Putamen (tissue), 1 donor: ENCODE measurements around the gene SLC12A8.

Experiments
- DNase-seq: peaks from one replicate; pipeline ENCODE4 v3.0.0-alpha.2; 2016; ENCODE audit warnings: low spot score

SLC12A8 gene, protein sequence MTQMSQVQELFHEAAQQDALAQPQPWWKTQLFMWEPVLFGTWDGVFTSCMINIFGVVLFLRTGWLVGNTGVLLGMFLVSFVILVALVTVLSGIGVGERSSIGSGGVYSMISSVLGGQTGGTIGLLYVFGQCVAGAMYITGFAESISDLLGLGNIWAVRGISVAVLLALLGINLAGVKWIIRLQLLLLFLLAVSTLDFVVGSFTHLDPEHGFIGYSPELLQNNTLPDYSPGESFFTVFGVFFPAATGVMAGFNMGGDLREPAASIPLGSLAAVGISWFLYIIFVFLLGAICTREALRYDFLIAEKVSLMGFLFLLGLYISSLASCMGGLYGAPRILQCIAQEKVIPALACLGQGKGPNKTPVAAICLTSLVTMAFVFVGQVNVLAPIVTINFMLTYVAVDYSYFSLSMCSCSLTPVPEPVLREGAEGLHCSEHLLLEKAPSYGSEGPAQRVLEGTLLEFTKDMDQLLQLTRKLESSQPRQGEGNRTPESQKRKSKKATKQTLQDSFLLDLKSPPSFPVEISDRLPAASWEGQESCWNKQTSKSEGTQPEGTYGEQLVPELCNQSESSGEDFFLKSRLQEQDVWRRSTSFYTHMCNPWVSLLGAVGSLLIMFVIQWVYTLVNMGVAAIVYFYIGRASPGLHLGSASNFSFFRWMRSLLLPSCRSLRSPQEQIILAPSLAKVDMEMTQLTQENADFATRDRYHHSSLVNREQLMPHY

DNA sequence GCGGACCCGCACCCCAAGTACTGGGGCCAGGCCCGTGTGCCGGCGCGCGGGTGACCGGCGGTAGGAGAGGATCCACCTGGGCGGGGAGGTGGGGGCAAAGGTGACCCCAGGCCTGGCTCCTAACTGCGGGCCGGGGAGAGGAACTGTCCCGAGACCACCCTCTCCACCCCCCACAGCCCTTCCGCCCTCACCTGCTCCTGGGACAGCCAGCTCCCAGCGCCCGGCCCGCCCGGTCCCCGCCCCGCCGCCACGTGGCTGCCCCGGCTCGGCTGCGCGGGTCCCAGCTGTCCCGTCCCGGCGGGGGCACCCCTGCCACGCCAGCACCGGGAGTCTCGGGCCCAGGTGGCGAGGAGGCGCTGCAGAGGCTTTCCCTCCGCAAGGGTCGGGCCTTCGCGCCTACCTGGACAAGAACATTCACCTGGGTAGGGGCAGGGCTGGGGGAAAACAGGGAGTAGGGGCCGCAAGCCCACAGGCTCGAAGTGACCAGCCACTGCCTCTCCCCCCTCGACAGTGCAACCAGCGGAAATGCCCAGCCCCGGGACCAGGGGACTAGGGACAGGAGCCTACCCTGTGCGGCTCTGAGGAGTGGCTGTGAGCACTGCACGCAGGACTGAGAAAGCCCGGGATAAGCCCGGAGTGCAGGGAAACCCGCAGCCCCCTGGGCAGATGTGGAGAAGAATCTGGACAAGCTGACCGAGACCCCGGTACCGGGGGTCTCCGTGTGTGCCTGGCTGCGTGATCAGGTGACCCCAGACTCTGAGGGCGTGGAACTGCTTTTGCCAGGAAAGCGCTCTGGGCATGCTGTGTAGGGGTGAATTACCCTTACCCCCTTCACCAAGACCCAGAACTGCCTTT lies at the start of gene SLC12A8:
Gene SLC12A8 (minus strand): TSS at position 240 of the 855 bp plus-strand sequence. CDS start 1,399 bp downstream, outside the sequence.
- no peak for DNase-seq

DNA sequence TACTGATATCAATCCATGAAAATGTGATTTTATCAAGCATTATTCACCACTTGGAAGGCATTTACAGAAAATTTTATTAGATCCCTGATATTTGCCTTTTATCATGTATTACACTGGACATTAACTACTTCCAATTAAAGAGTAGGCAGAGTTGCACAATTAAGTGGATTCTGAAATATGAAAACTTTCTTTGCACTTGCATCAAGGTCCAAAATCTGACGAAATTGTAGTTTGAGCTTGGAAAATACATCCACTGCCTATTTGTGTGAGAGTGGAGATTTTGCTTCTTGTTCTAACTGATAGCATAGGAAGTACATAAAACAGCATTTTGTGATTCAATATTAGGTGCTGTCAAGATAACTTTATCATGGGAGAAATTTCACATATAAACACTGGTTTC lies 49.6 kb upstream of the SLC12A8 start:
- no peak for DNase-seq

DNA sequence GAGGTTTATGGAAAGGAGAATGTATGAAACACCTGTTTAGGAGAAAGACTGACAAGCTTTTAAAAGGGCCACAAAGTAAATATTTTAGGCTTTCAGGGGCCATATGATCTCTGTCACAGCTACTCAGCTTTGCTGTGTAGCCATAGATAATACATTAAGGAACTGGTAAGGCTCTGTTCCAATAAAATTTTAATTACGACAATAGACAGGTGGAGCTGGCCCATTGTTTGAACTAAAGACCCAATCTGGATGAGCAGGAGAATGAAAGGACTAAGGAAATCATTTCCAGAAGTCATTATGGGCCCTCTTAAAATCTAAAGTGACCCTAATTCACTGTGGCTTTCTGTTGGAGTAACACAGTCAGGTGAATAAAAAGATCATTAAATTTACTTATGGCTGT lies 48.5 kb upstream of the SLC12A8 start:
- no peak for DNase-seq

DNA sequence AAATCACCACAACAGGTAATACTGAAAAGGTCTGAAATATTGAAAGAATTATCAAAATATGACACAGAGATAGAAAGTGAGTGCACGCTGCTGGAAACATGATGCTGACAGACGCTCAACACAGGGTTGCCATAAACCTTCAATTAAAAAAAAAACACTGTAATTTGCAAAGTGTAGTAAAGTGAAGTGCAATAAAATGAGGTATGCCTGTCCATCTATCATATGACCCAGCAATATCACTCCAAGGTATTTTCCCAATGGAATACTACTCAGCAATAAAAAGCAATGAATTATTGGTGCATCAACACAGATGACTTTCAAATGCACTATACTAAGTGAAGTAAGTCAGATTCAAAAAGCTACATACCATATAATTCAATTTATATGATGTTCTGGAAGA lies 47.6 kb upstream of the SLC12A8 start:
- no peak for DNase-seq

DNA sequence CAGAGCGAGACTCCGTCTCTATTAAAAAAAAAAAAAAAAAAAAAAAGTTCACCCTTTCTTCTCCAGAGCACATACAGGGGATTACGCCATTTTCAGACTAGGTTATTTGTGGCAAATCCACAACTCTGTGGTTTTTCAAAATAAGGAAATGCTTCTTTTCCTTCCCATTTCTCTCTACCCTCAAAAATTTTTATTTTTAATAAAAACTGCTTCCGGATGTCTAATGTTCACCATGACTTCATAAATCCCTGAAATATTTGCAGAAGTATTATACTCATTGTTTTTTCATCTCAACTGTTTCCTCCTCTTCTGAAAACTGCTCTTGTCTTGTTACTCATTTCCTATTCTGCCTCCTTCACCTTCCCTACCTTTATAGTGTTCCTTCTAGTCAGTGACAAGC lies 45.0 kb upstream of the SLC12A8 start:
- no peak for DNase-seq

DNA sequence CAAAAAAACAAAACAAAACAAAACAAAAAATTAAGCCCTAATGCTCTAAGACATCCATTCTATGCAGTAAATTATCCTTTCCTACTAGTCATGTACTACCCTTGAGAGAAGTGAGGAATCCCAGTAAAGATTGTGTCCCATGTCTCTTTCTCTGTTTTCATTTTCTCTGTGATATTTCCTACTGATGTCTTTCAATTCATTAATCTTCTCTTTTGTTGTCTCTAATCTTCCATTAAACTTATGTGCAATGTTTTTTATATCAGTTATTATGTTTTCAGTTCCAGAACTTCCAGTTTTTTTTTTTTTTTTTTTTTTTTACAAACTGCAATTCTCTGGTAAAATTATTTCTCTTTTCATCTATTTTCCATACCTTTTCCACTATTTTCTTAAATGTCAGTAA lies 44.1 kb upstream of the SLC12A8 start:
- no peak for DNase-seq

DNA sequence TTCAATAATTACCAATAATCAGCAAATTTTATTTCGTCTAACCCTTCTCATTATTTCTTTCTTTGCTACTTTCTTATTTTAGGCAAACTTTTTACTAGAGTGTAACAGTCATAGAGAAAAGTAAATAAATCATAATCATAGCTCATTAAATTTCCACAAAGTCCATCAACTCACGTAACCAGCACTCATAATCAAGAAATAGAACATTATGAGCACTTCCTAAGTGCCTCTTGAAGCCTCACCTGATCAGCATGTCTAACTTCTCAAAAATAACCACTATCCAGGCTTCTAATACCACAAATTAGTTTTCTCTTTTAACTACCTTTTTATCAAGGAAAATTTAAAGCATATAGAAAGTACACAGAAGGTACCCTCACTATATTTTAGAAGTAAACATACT lies 38.4 kb upstream of the SLC12A8 start:
- no peak for DNase-seq

DNA sequence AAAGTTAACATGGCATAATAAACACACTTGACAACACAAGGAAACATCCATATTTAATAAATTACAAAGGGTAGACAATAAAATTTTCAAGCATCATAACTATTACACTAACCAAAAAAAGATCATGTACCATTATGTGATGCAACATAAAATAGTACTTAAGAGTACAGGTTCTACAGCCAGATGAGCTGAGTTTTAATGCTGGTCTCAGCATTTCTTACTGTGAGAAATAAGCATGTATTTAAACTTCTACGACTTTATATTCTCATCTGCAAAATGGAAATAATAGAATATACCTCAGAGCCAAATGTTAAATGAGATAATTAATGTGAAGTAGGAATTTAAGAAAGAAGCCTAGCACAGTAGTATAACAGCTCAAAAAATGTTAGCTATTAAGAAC lies 33.7 kb upstream of the SLC12A8 start:
- DNase-seq, result no peak

DNA sequence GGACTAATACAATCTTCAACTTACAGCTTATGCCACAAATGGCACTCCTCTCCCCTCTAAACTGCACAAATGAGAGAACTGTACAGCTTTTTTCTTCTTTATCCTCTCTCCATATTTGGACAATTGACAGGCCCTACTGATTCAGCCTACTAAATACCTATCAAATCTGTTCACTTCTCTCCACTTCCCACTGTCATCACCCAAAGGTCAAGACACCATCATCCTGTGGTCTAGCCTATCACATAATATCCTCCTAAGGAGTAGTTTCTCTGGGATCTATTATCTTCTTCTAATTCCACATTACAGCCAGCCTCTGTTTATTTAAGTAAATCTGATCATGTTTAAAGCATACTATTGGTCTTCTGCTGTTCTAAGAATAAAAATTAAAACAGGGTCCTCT lies 33.0 kb upstream of the SLC12A8 start:
- DNase-seq, result no peak

DNA sequence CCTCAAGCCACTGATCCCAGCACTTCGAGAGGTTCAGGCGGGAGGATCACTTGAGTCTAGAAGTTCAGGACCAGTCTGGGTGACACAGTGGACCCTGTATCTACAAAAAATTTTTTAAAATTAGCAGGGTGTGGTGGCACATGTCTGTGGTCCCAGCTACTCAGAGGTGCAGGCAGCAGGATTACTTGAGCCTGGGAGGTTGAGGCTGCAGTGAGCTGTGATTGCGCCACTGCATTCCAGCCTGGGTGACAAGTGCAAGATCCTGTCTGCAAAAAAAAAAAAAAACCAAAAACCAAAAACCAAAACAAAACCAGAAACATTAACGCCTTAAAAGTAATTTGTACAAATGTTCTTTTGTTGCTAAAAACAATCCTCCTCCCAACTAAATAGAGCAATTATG lies 27.9 kb upstream of the SLC12A8 start:
- DNase-seq, result no peak

DNA sequence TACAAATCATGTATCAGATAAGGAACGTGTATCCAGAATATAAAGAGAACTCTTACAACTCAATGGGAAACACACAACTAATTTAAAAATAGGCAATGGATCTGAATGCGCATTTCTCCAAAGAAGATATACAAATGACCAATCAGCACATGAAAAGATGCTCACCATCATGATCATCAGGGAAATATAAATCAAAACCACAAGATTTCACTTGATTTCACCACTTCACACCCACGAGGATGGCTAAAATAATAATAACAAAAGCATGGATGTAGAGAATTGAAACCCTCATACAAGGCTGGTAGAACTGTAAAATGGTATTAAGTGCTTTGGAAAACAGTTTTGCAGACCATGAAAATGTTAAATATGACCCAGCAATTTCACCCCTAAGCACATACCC lies 26.7 kb upstream of the SLC12A8 start:
- DNase-seq, result no peak

DNA sequence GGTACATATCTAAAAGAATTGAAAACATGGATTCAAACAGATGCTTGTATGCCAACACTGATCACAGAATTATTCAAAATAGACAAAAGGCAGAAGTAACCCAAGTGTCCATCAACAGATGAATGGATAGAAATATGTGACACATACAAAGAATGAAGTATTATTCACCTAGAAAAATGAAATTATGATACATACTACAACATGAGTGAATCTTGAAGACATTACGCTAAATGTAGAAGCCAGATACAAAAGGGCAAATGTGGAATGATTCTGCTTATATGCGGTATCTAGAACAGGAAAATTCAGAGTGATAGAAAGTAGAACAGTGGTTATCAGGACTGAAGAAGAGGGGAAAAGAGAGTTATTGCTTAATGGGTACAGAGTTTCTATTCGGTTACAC lies 26.2 kb upstream of the SLC12A8 start:
- no peak for DNase-seq

DNA sequence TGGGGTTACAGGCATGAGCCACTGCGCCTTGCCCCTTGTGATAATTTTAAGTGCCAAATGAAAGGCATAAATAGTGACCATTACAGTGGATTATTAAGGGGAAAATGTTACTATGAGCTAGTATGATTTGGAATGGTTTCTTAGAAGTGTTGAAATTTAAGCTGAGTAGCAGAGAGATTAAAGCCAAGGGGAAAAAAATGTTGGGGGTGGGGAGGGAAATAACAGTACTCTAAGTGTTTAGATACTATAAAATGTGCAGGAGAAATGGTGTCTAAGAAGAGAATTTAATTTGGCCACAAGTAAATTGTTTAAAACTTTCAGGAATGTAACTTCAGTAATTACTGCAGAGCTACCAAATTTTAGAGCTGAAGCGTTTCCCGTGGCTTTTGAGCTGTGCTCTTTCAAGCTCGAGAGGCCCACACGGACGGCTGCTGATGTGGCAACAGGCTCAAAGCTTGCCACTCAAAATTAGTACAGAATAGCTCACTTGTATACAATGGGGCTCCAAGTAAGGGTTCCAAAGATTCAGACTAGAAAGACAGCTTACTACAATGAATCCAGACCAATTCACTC lies 23.9 kb upstream of the SLC12A8 start:
- no peak for DNase-seq

DNA sequence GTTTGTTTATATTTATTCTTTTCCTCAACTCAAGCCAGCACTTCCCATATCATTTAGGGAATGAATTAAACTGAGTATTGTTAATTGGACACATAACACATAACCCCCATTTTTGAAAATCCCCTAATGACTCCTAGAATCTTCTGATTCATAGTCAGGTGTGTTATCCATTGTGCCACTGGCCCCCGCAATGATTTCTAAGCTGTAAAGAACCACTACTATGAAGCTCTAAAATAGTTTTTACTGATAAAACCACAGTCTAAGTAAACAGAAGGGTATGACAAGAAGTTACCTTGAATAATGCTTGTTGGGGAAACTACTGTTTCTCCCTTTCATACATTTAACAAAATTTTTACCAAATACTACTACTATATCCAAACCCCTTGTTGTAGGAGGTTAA lies 22.3 kb upstream of the SLC12A8 start:
- DNase-seq, result no peak

DNA sequence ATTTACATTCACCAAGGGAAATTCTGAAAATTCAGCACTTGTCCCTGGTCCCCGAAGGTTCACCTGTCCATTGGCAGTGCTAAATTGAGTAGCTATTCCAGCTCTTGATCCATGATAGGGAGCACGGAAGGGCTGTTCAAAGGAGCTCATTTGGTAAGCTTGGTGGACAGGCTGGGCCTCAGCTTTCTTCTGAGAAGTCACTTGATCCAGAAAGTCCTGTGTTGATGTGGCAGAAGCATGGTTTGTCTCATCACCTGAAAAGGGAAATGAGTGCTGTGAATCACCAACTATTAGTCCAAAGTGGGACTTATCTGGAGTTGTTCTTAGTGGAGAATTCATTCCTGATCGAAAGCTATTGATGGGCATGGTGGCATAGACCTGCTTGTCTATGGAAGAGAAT lies 19.9 kb upstream of the SLC12A8 start:
- no peak for DNase-seq

DNA sequence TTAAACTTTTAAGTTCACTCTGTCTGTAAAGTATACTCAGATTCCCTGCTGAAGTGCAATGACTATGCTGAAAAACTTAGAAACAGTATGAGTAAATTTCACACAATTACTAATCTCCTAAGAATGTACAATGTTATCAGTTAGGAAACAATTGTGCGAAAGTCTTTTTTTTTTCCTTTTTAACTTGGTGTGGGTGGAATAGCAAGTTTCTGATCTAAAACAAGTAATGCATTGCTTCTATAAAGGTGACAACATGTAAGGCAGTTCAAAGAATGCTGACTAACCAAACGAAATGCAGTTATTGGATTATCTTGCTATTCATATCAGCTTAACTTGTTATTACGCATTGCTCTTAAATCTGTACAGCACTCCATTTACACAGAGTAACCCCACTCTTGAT lies 19.3 kb upstream of the SLC12A8 start:
- peak; percentile 18 for DNase-seq

DNA sequence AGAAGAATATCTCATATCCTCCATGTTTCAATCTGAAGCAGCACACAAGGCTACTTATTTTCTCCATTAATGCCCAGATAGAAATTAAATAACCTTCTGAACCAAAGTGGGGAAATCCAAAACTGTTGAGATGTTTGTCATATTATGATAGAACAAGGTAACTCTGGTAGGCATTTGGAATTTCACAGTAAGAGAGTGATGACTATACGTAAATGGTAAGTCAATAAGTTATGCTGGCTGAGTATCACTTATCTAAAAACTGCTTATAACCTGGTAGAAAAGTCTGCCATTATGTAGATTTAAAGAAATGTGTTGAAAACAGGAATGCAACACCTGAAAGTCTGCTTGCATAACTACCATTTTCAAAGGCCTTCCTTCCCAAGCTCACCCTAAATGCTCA lies 17.2 kb upstream of the SLC12A8 start:
- no peak for DNase-seq

DNA sequence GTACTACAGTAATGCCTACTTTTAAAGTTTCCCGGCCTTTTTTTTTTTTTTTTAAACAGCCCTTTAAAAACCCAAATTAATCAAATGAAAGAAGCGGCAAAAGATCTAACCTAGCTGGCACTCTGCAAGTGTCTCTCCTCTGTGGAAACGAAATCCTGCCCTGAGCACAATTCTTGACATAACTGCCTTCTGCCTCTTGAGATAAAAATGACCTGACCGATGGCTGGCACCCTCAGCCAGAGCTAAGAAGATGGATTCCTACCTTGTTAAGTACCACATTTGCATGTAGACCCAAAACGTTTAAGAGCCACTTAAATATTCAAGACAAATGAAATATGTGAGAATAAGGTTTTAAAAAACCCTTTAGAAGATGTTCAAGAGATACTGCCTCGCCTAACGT lies 16.6 kb upstream of the SLC12A8 start:
- DNase-seq, result no peak

DNA sequence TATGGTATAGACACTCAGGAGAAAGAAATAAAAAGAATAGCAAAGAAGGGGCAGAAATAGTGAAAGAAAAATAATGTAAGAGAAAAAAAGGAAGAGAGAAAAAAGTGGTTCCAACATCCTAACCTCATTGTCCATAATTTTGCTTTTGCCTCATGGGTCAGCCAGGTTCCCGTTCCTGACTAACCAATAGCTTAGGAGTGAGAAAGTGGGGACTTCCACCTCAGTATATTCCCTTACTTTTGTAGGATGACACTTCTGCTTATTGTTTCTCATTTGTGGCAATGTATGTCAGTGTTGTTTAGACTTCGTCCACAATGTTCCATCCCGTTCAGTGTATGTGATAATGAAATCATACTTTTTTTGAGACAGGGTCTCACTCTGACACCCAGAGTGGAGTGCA lies 9.3 kb upstream of the SLC12A8 start:
- DNase-seq, result no peak

DNA sequence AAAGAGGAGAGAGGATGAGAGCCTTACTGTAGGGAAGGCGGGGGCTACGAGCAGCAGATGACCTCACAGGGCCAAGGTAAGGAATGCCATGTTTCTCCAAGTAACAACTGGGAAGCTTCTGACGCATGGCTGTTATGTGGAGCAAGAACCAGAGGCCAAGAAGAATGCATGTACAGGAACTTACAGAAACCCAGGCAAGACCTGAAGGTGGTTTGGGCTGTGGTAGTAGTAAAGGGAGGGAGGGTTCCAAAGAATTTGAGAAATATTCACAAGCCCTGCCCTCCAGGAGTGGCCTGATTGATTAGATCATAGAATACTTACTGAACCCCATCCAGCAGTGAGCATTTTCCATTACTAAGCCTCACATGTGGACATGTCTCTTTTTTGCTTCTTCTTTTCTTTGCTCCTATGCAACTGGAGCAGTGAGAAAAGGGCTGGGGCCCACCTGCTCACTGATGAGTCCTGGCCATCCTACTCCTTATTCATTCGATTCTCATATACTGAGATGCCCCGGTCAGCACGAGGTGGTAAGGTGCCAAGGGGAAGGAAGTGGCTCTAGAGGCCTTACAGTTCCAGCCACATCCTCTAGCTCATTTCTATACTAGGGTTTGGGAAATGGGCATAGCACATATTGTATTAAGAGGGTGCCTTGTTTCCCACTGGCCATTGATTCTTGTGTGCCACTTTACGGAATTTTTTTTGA lies 8.3 kb upstream of the SLC12A8 start:
- DNase-seq, result no peak

DNA sequence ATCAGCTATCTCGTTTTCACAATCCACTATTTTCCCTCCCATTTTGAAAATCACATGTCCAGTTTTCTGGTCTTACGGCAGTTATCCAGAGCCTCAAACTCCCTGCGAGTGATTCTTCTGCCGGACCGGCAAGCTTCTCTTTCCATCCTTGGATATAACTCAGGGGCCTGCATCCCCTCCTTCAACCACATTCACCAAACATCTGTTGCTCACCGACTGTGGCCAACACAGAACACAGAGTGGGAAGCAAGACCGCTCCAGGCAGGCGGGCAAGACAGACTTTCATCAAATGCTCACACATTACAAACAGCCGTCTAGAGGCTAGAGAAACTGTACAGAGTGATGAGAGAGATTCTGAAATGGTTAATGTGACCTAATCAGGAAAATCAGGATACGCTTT lies 7.6 kb upstream of the SLC12A8 start:
- no peak for DNase-seq

DNA sequence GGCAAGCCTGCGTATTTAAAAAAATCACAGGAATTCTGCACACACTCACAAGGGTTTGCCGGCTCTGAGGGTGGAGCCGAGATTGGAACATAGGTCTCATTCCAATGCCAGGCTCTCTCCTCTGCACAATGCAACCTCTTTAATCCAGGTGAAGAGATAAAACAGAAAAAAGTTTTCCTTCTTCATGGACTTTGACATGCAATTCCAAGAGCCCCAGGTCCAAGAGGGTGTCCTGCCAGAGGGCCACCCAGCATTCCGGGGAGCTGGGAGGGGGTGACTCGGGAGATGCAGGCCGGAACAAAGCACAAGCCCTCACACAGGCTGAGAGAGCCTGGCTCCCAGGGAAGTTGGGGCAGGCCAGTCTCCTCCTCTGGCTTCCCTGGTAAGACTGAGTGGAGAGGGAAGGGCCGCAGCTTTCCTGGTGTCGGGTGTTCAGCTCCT lies 6.7 kb upstream of the SLC12A8 start:
- no peak for DNase-seq
